ENCODE results near the gene GATAD1.
"Not testable (repeated sequence)": the region's sequence is repeated elsewhere in the genome, so short reads cannot be mapped to it uniquely, and the experiment has no call there.

GATAD1 gene

DNA sequence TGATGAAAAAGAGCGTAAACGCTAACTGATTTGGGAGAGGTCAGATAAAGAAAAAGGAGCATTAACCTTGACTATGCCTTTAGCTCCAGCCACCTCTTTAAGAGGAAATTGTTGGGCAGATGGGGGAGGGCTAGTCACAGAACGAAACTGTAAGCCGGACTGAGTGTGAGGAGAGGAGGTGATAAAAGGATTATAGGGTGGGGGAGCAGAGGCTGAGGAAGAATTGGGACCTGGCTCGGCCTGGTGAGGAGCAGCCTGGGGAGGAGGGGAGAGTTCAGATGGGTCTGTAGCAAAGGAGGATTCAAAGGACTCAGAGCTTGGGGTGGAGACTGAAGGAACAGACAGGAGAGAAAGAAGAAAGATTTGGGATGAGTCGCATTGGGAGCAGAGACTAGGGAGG lies 36.3 kb downstream of the GATAD1 start:
- DNase-seq (ENCODE audit: low spot score) = not testable (repeated sequence)

DNA sequence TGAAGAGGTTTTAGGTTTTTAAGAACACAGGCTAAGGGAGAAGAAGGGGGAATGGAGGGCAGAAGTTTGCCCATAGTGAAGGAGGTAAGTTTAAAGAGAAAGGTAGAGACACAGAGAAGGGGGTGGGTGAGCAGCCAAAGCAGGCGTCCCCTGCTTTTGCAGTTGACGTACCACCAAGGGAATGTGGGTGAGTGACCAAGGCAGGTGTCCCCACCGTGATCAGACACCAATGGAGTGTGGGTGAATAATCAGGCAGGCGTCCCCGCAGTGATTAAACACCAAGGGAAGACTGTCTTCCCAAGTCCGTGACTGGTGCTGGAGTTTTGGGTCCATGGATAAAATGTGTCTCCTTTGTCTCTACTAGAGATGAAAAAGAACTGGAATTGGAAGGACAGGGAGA lies 36.9 kb downstream of the GATAD1 start:
- not testable (repeated sequence) for DNase-seq (ENCODE audit: low spot score)

DNA sequence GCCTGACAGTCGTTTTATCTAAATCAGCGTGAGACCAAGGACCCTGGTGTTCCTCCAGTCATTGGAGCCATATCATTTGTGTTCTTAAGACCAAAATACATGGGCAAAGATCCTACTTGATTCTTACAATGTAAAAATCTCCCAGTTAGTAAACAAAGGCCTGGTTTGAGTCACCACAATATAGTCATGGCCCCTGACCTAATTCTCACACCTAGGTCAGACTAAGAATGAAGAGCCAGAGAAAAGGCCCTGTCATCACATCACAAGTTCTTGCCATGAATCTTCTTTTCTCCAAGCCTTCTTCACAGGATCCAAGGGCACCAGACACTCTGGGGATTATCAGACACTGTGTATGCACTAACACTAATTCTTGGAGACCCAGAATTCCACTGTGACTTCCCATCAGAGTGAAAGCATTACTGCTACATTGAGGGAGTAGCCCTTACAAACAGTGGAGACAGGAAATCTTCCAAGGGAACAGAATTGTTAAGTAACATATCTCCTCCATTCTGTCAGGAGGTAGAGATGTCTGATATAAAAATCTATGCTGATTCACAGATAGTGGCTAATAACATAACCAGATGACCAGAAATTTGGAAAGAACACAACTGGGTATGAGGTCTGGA lies 38.1 kb downstream of the GATAD1 start:
- no peak for DNase-seq (ENCODE audit: low spot score)

DNA sequence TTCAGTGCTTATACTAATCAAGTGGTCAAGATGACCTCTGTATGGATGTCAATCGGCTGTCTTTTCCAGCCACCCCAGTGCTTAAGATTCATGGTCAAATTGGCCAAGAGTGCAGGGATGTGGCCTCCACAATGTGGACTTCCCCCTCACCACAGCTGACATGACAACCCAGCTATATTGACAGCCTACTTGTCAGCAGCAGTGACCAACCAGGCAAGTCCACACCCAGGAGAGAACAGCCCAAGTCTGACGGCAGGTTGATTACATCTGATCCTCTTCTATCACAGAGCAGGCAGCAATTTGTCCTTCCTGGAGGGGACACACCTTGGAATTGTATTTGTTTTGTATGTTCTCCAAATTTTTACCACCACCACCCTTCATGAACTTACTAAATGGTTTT lies 38.7 kb downstream of the GATAD1 start:
- no peak for DNase-seq (ENCODE audit: low spot score)

DNA sequence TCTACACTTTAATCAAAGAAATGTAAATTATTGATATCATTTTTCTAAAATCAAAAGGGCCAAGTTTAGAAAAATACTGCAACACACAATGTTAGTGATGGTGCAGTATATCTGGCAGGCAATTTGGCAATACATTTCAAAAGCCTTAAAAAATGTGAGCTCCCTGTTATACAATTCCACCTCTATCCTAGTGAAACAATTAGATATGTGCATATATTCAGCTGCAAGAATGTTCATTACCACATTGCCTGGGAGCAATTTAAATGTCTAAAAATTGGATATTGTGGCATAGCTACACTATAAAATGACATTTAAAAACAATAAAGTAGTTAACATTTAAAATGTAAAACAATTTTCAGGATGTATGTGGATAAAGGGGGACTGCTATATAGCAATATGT lies 40.5 kb downstream of the GATAD1 start:
- DNase-seq (ENCODE audit: low spot score) = no peak

DNA sequence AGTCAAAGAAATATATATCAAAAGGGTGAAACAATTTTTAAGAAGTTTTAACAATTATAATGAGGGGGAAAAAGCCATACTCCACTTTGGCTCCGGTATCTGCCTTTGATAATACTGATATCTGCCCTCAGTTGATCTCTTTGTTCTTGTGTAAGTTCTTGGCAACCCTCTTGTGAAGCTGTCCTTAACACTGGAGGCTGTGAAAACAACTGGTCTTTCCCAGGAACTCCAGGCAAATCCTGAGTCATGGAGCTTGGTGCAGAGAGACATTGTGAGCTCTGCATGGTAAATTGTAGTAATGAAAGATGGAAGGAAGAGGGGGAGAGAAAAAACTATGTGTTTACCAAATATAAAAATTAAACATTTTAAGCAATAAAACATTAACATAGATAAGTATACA lies 42.4 kb downstream of the GATAD1 start:
- no peak for DNase-seq (ENCODE audit: low spot score)

DNA sequence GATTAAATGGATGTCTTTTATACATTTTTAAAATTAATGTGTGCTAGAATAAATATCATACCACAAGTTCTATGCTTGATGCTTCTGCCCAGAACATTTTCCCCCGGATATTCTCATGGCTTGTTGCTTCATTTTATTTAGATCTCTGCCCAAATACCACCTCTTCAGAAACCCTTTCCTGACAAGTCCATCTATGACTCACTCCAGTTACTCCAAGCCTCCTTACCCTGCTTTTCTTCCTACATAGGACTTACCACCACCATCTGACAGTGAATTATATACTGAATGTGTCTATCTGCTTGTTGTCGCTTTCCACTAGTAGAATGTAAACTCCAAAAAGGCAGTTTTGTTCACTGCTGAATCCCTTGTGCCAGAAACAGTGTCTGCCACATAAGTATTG lies 49.6 kb downstream of the GATAD1 start:
- DNase-seq (ENCODE audit: low spot score) = peak; percentile 11

DNA sequence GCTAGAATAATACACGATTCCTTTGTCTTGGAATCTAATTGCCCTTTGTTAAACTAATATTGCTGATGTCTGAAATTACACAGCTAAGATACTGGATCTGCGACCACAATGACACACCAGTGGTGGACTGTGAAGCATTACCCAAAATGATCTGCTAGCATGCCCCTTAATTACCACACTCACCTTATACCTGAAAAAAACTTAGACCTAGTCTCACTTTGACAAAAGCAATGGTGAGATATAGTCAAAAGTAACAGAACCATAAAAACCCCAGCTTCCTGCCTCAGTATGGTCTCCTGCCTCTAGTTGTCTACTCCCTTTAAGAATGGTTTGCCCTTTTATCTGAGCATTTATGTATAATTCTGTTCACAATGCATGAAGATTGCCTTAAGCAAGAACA lies 51.3 kb downstream of the GATAD1 start:
- no peak for DNase-seq (ENCODE audit: low spot score)

DNA sequence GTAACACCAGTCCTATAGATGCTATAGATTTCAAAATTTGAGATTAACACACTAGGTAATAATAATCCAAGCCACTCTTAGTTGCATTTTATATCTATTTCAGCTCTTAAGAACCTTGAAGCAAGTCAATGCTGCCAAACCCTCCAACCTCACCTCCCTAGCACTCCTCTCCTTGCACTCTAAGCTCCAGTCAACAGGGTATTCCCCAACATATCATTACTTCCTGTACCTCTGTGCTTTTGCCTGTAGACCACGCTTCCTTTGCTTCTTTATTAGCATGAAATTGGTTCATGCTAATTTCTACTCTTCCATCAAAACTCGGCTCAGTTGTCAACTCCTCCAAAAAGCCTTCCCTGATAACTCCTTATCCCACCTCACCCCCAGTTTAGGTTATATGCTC lies 56.5 kb downstream of the GATAD1 start:
- DNase-seq (ENCODE audit: low spot score) = no peak

DNA sequence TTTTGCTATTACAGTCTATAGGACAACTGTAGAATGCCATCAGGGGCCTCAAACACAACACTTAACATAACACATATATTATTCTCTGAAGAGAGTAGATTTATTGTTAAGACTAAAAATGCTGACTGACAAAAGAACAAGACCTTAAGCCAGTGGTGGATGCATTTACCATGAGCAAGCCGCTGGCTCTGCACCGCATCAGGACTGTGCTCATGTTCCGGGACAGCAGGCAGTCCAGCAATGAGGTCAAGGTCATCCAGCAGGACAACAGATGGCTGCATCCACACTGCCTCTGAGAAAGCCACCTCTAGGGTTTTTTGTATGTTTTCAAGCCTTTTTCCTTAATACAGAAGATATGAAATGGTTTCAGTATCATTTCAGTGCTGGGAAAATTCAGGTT lies 57.3 kb downstream of the GATAD1 start:
- no peak for DNase-seq (ENCODE audit: low spot score)

DNA sequence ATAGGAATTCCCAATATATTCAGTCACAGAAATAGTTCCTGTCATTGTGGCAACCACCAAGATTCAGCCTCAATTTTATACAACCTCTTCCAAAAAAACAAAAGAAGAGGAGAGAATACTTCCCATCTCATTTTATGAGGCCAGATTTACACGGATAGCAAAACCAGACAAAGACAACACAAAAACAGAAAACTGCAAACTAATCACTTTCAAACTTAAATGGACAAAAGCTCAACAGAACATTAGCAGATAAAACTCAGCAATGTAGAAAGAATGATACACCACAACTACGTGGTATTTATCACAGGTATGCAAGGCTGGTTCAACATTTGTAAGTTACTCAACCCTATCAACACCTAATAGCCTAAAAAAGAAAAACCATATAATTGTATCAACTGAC lies 59.1 kb downstream of the GATAD1 start:
- DNase-seq (ENCODE audit: low spot score) = no peak

DNA sequence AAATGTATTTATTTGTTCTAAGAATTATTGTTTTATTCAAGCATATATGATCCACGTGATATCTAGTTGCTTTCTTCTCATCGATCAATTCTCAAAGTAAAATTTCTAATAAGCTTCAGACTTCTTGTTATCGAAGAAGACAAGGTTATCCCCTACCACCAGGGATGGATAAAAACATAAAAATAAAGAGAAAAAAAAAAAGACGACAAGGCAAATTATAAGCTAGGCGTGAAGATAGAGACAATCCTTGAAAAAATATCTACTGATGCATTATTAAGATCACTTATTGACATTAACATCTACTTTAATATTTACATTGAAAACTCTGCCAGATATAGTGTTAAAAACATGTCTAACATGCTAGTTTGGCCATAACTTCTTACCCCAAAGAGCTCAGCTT lies 61.7 kb downstream of the GATAD1 start:
- no peak for DNase-seq (ENCODE audit: low spot score)

Data from hepatic stellate cell (primary cell).